Chondrocyte (in vitro differentiated cells): ENCODE data around the gene ASPG. TPM values are rescaled to one million over a fixed set of nuclear protein-coding genes. Genes with fewer than 3 reads are reported as not detected.

Experiments
- DNase-seq: peaks from one replicate; pipeline ENCODE4 v3.0.0; 2021; ENCODE audit warnings: mixed read lengths, low spot score
- H3K27ac Mint-ChIP-seq: one replicate; pipeline ENCODE4 v1.8.0; 2021; ENCODE audit warnings: mild to moderate bottlenecking, moderate library complexity, mixed read lengths; ENCODE audit not compliant: unreplicated experiment
- H3K27me3 Mint-ChIP-seq: 2 replicates; pipeline ENCODE4 v1.8.0; 2021; ENCODE audit warnings: low read depth, mixed read lengths
- H3K36me3 Mint-ChIP-seq: 2 replicates; pipeline ENCODE4 v1.8.0; 2021; ENCODE audit warnings: low read depth, mixed read lengths
- H3K4me1 Mint-ChIP-seq: 2 replicates; pipeline ENCODE4 v1.8.0; 2021; ENCODE audit warnings: low read depth, mild to moderate bottlenecking, mixed read lengths
- H3K4me3 Mint-ChIP-seq: one replicate; pipeline ENCODE4 v1.8.0; 2021; ENCODE audit warnings: mild to moderate bottlenecking, moderate library complexity, mixed read lengths; ENCODE audit not compliant: unreplicated experiment
- H3K9me3 Mint-ChIP-seq: 2 replicates; pipeline ENCODE4 v1.8.0; 2021; ENCODE audit warnings: low read depth, mixed read lengths
- CTCF ChIP-seq: fragments of 200-600 bp; sonication (generic); IDR thresholded peaks from 2 replicates; pipeline ENCODE4 v1.5.0; 2021; ENCODE audit warnings: antibody characterized with exemption, mild to moderate bottlenecking, moderate library complexity
- total RNA-seq: library from RNA; stranded (reverse); gene quantifications from 3 replicates; pipeline ENCODE4 v1.2.1, GENCODE V29; 2021

The ASPG gene
- total RNA-seq, 1 donor from 2014 or later = not detected

- H3K9me3 Mint-ChIP-seq = no peaks in the 10 kb centered on the region
- no peaks in the 10 kb centered on the region for H3K4me1 Mint-ChIP-seq
- H3K36me3 Mint-ChIP-seq = no peaks in the 10 kb centered on the region
- peaks cover 3% of the 10 kb centered on the region for H3K27me3 Mint-ChIP-seq
- no peak for TF ChIP-seq CTCF
- no peak overlapping the region for H3K4me3 Mint-ChIP-seq
- peak; percentile 77 for DNase-seq
- no peak overlapping the region for H3K27ac Mint-ChIP-seq
These were observed 8.7 kb downstream of the ASPG start for GRCh38 chr14:104094056-104094708.

GRCh38 chr14:104094709-104095425, 9.4 kb downstream of the ASPG start:
- peak; percentile 91 for DNase-seq
- Mint-ChIP-seq H3K4me1 (no peaks in the 10 kb centered on the region), H3K36me3 (no peaks in the 10 kb centered on the region), H3K9me3 (no peaks in the 10 kb centered on the region), H3K27ac (no peak overlapping the region), H3K27me3 (peaks cover 3% of the 10 kb centered on the region), H3K4me3 (no peak overlapping the region)
- peak; percentile 94 for TF ChIP-seq CTCF

- no peaks in the 10 kb centered on the region for H3K36me3 Mint-ChIP-seq
- H3K27me3 Mint-ChIP-seq = peaks cover 3% of the 10 kb centered on the region
- H3K27ac Mint-ChIP-seq = no peak overlapping the region
- no peak for TF ChIP-seq CTCF
- no peak for DNase-seq
- H3K4me3 Mint-ChIP-seq = no peak overlapping the region
- no peaks in the 10 kb centered on the region for H3K4me1 Mint-ChIP-seq
- H3K9me3 Mint-ChIP-seq = no peaks in the 10 kb centered on the region
These were observed 10.2 kb downstream of the ASPG start for GRCh38 chr14:104095426-104096310.

- no peak for TF ChIP-seq CTCF
- Mint-ChIP-seq H3K4me3 (no peak overlapping the region), H3K27me3 (peaks cover 3% of the 10 kb centered on the region), H3K9me3 (no peaks in the 10 kb centered on the region), H3K36me3 (no peaks in the 10 kb centered on the region), H3K27ac (no peak overlapping the region), H3K4me1 (no peaks in the 10 kb centered on the region)
- DNase-seq = no peak
These were observed 10.8 kb downstream of the ASPG start for GRCh38 chr14:104096318-104096717.
